Stimulated activated CD4-positive, alpha-beta T cell treated with anti-CD3 and anti-CD28 coated beads, Interleukin-2, amount 100 ng/mL, for 24 hours (primary cell): ENCODE results near the gene ZBTB7C.
"Not testable (repeated sequence)": the region's sequence is repeated elsewhere in the genome, so short reads cannot be mapped to it uniquely, and the experiment has no call there.

Experiments used
- DNase-seq, 2 donors: peaks; one replicate each; pipeline ENCODE4 v3.0.0-alpha.2; 2020

Gene ZBTB7C

GRCh38 chr18:48293954-48294898, 115.0 kb downstream of the ZBTB7C start:
- peak in 1 of 2 donors; percentile 7 for DNase-seq

GRCh38 chr18:48292782-48293424, 116.3 kb downstream of the ZBTB7C start:
- DNase-seq, result peak in 1 of 2 donors; percentile 11

DNA sequence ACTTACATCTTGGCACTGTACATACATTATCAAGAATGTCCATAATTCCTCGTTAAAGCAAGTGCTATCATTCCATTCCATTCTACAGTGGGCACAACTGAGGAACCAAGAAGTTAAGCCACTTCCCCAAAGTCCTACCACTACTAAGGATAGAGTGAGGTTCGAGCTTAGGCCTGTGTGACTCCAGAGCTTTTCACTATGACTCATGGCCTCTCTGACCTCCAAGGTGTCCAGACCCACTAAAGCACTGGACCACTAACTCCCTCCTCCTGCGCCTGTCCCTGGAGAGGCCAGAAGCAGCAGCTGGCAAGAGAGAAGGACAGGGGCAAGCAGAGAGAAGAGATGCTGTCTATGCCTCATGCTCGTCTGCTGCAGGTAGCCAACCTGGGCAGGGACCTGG, 117.0 kb downstream of the ZBTB7C start:
- no peak for DNase-seq

DNA sequence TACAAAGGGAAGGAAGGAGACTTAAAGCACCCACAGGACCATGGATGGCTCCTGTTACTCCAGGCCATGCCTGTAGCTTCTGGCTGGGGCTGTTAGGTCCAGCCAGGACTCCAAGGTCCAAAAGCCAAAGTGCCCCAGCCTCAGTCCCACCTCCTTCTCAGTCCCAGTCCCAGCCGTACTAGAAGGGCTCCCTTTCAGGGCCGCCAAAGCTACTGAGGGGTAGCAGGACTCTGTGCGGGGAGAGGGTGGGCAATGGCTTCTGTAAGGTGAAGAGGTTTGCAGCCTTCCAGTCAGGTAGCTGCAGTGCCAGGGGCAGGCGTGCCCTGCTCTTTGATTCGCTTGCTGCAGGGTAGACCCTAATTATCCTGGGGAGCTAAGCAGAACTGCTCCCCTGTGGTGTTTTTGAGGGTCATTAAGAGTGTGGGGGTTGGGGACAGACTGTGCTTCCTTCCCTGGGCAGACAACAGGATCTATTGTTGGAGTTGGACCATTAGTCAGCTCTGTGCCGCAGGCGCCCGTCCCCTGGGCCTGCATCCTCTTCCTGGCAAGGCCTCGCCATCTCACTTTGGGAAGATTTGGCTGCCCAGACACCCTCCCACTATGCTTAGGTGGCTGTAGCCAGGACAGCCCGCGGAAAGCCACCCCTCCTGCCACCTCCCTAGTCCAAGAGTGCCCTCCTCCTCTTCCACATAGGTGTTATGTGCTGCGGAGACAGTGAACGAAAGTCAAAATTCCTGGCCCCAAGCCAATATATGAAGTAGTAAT, 118.8 kb downstream of the ZBTB7C start:
- DNase-seq, result peak in 1 of 2 donors; percentile 11

- no peak for DNase-seq
These were observed 124.4 kb downstream of the ZBTB7C start for GRCh38 chr18:48284743-48285142.

- DNase-seq, result not testable (repeated sequence)
These were observed 125.2 kb downstream of the ZBTB7C start for GRCh38 chr18:48284011-48284410.

DNA sequence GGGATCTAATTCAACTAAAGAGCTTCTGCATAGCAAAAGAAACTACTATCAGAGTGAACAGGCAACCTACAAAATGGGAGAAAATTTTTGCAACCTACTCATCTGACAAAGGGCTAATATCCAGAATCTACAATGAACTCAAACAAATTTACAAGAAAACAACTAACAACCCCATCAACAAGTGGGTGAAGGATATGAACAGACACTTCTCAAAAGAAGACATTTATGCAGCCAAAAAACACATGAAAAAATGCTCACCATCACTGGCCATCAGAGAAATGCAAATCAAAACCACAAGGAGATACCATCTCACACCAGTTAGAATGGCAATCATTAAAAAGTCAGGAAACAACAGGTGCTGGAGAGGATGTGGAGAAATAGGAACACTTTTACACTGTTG, 127.7 kb downstream of the ZBTB7C start:
- DNase-seq, result not testable (repeated sequence)

GRCh38 chr18:48279312-48279711, 129.9 kb downstream of the ZBTB7C start:
- DNase-seq, result no peak

- DNase-seq, result no peak
These were observed 131.1 kb downstream of the ZBTB7C start for GRCh38 chr18:48278081-48278480.

DNA sequence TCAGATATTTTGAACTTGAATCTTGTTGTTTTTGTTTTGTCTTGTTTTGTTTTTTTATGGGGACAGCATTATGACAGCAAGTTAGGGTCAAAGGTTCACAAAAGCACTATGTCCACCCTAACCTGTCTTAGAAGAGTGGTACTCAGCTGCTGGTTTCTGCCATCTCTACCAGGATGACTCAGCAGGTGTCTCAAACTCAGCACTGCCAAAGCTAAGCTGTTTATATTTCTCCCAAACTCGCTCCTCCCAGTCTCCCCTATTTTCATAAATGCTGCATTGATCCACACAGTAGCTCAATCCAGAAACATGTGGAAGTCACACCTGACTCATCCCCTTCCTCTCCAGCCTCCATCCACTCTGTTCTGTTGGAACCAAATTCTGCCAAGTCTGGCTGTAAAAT, 134.9 kb downstream of the ZBTB7C start:
- no peak for DNase-seq

GRCh38 chr18:48270929-48271328, 138.3 kb downstream of the ZBTB7C start:
- DNase-seq, result no peak

- no peak for DNase-seq
These were observed 143.9 kb downstream of the ZBTB7C start for GRCh38 chr18:48265328-48265727.

GRCh38 chr18:48263914-48264902, 145.0 kb downstream of the ZBTB7C start:
- DNase-seq, result no peak

DNA sequence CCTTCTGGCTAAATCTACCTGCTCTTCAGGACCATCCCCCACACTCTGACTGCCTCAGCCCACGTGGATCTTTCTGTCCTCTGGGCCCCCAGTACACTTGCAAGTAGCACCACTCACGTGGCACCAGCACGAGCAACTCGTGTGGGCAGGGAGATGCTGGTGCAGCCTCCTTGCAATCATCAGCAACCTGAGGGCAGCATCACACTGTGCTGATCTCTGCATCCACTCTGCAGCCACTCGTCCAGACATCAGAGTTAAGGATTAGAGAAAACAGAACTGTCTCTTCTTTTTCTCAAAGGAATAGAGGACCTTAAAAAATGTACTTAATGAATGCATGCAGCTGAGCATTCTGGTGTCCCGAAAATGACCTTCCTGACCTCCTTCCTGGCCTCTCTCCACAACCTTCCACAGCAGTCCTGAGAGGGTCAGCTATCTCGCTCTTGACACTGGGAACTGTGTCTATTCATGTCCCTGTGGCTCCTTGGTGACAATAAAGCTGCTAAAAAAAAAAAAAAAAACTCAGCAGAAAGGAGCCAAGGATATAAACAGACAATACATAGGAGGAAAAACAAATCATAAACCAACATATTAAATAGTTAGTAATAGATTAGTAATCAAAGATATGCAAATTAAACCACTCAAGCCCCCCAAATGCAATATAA, 145.9 kb downstream of the ZBTB7C start:
- DNase-seq, result no peak

DNA sequence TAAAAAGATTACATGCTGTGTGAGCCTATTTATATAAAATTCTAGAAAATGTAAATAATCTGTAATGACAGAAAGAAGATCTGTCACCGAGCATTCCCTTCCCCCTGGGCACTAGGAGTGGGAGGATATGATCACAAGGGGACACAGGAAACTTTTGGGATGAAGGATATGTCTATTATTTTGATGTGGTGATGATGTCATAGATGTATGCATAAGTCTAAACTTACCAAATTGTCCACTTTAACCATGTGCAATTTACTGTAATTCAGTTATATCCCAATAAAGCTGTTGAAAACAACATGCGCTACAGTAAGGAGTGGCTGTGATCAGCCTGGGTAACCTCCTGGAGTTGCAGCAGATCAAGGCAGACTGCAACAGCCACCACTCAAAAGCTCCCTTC, 148.9 kb downstream of the ZBTB7C start:
- DNase-seq, result no peak

- no peak for DNase-seq
These were observed 152.3 kb downstream of the ZBTB7C start for GRCh38 chr18:48256848-48257247.

DNA sequence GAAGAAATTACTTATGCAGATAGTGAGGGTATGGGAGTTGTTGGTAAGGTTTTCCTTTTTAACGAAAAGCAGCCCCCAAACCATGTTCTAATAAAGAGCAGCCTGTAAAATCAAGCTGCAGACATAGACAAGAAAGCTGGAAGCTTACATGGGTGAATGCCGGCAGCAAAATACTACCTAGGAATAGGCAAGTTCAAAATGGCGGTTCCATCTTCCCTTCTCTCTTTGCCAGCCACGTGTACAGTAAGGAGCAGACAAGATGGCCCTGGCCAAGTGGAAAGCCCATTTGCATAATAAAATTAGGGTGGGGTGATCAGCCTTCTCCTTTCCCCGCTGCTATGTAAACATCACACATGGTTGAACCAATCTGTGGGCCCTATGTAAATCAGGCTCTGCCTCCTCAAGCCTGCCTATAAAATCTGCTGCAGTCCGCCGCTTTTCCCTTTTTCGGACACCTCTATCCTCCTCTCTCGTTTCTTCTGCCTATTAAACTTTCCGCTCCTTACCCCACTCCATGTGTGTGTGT, 155.0 kb downstream of the ZBTB7C start:
- DNase-seq, result no peak

- no peak for DNase-seq
These were observed 156.7 kb downstream of the ZBTB7C start for GRCh38 chr18:48252525-48252924.

GRCh38 chr18:48250918-48251317, 158.3 kb downstream of the ZBTB7C start:
- no peak for DNase-seq

- DNase-seq, result no peak
These were observed 158.7 kb downstream of the ZBTB7C start for GRCh38 chr18:48250362-48250907.

DNA sequence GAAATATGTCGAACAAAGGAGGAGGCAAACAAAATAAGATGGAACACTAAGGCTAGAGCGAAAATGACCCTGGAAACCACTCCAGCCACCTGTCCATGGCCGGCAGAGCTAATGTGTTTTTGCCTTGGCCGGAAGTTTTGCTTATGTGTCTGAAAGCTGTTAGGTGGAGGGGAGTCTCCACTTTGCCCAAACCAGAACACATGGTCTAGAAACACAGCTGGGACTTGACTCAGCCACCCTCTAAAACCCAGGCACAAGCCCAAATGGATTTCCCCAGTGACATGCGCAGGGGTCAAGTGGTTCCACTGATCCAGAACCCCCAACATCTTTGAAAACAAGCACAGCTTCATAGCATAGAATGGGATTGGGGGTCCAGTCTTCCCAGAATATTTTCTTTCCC, 159.3 kb downstream of the ZBTB7C start:
- no peak for DNase-seq
